Ishikawa (cell line): ENCODE results near the gene TBCC.
"Not testable (repeated sequence)": the region's sequence is repeated elsewhere in the genome, so short reads cannot be mapped to it uniquely, and the experiment has no call there.

ENCODE experiments used
- CEBPB ChIP-seq: IDR thresholded peaks from 2 replicates; pipeline ENCODE4 v1.6.1; 2012
- EP300 ChIP-seq: IDR thresholded peaks from 2 replicates; pipeline ENCODE4 v1.6.1; 2012; ENCODE audit warnings: borderline replicate concordance
- TAF1 ChIP-seq: IDR thresholded peaks from 2 replicates; pipeline ENCODE4 v1.6.1; 2012; ENCODE audit warnings: low read depth, mild to moderate bottlenecking
- YY1 ChIP-seq: IDR thresholded peaks from 2 replicates; pipeline ENCODE4 v1.6.1; 2012; ENCODE audit warnings: low read depth
- ZBTB7A ChIP-seq: IDR thresholded peaks from 2 replicates; pipeline ENCODE4 v1.6.1; 2012; ENCODE audit warnings: low read depth
- TF ChIP-seq, protein P1 (sequence below): IDR thresholded peaks from 2 replicates; pipeline ENCODE4 v1.6.1; 2012

DNA sequence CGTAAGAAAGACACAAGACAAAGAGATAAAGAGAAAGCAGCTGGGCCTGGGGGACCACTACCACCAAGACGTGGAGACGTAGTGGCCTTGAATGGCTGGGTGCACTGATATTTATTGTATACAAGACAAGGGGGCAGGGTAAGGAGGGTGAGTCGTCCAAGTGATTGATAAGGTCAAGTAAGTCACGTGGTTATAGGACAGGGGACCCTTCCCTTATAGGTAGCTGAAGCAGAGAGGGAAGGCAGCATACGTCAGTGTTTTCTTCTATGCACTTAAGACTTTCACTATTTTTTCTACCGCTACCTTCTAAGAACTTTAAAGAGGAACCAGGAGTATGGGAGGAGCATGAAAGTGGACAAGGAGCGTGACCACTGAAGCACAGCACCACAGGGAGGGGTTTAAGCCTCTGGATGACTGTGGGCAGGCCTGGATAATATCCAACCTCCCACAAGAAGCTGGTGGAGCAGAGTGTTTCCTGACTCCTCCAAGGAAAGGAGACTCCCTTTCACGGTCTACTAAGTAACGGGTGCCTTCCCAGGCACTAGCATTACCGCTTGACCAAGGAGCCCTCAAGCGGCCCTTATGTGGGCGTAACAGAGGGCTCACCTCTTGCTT lies 11.9 kb downstream of the TBCC start:
- not testable (repeated sequence) for TF ChIP-seq YY1, EP300, CEBPB, ZBTB7A, TAF1
- TF ChIP-seq, protein P1, sequence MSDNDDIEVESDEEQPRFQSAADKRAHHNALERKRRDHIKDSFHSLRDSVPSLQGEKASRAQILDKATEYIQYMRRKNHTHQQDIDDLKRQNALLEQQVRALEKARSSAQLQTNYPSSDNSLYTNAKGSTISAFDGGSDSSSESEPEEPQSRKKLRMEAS, result not testable (repeated sequence)
